Measurements from ENCODE around the gene UNC13B. TPM values are rescaled to one million over a fixed set of nuclear protein-coding genes. Genes with fewer than 3 reads are reported as not detected.

Gene UNC13B
- total RNA-seq, 1 donor from 2014 or later = 31.0 TPM

GRCh38 chr9:35333551-35333950, 171.7 kb downstream of the UNC13B start:
- DNase-seq (ENCODE audit: low spot score in 2 of 2, unreplicated experiment in 2 of 2) = no peak
- no peaks in the 10 kb centered on the region for H3K9me3 Mint-ChIP-seq
- no peak overlapping the region for H3K4me3 Mint-ChIP-seq
- no peaks in the 10 kb centered on the region for H3K4me1 Mint-ChIP-seq
- H3K27ac Mint-ChIP-seq = no peak overlapping the region
- H3K27me3 Mint-ChIP-seq (ENCODE audit: low read depth) = no peaks in the 10 kb centered on the region
- H3K36me3 Mint-ChIP-seq = peaks cover 1% of the 10 kb centered on the region
- TF ChIP-seq CTCF (IDR thresholded peaks at IDR 0.05; ENCODE audit: unreplicated experiment) = no peak

GRCh38 chr9:35335164-35335563, 173.4 kb downstream of the UNC13B start:
- Mint-ChIP-seq H3K9me3 (no peaks in the 10 kb centered on the region), H3K27me3 (ENCODE audit: low read depth) (no peaks in the 10 kb centered on the region), H3K4me1 (peaks cover 3% of the 10 kb centered on the region), H3K27ac (no peak overlapping the region), H3K36me3 (peaks cover 1% of the 10 kb centered on the region), H3K4me3 (no peak overlapping the region)
- TF ChIP-seq CTCF (IDR thresholded peaks at IDR 0.05; ENCODE audit: unreplicated experiment) = no peak
- no peak for DNase-seq (ENCODE audit: low spot score in 2 of 2, unreplicated experiment in 2 of 2)

- peaks cover 14% of the 10 kb centered on the region for H3K4me1 Mint-ChIP-seq
- no peak for DNase-seq (ENCODE audit: low spot score in 2 of 2, unreplicated experiment in 2 of 2)
- no peak overlapping the region for H3K4me3 Mint-ChIP-seq
- H3K27me3 Mint-ChIP-seq (ENCODE audit: low read depth) = no peaks in the 10 kb centered on the region
- no peaks in the 10 kb centered on the region for H3K9me3 Mint-ChIP-seq
- peaks cover 1% of the 10 kb centered on the region for H3K36me3 Mint-ChIP-seq
- no peak for TF ChIP-seq CTCF (IDR thresholded peaks at IDR 0.05; ENCODE audit: unreplicated experiment)
- no peak overlapping the region for H3K27ac Mint-ChIP-seq
These were observed 176.3 kb downstream of the UNC13B start for GRCh38 chr9:35338086-35338485.

- TF ChIP-seq CTCF (IDR thresholded peaks at IDR 0.05; ENCODE audit: unreplicated experiment) = no peak
- peaks cover 1% of the 10 kb centered on the region for H3K36me3 Mint-ChIP-seq
- H3K9me3 Mint-ChIP-seq = no peaks in the 10 kb centered on the region
- peaks cover 14% of the 10 kb centered on the region for H3K4me1 Mint-ChIP-seq
- H3K27ac Mint-ChIP-seq = no peak overlapping the region
- H3K4me3 Mint-ChIP-seq = no peak overlapping the region
- no peaks in the 10 kb centered on the region for H3K27me3 Mint-ChIP-seq (ENCODE audit: low read depth)
- no peak for DNase-seq (ENCODE audit: low spot score in 2 of 2, unreplicated experiment in 2 of 2)
These were observed 176.9 kb downstream of the UNC13B start for GRCh38 chr9:35338561-35339274.

GRCh38 chr9:35340046-35340445, 178.2 kb downstream of the UNC13B start:
- Mint-ChIP-seq H3K36me3 (peaks cover 1% of the 10 kb centered on the region), H3K27me3 (ENCODE audit: low read depth) (no peaks in the 10 kb centered on the region), H3K4me3 (no peak overlapping the region), H3K4me1 (peaks cover 14% of the 10 kb centered on the region), H3K9me3 (no peaks in the 10 kb centered on the region), H3K27ac (no peak overlapping the region)
- no peak for DNase-seq (ENCODE audit: low spot score in 2 of 2, unreplicated experiment in 2 of 2)
- TF ChIP-seq CTCF (IDR thresholded peaks at IDR 0.05; ENCODE audit: unreplicated experiment) = no peak

Data from mesothelial cell of epicardium (in vitro differentiated cells).